22Rv1 (cell line): ENCODE data around the gene PER1.
"Not testable (repeated sequence)": the region's sequence is repeated elsewhere in the genome, so short reads cannot be mapped to it uniquely, and the experiment has no call there.

Experiments
- H3K27ac ChIP-seq: fragments of 450-650 bp; 2 replicates; pipeline ENCODE4 v1.5.1; 2017
- ZFX ChIP-seq: fragments of 450-650 bp; IDR thresholded peaks from 2 replicates; pipeline ENCODE4 v1.6.1; 2017; ENCODE audit warnings: antibody characterized with exemption, borderline replicate concordance
- TF ChIP-seq, protein P1 (sequence below): fragments of 450-650 bp; IDR thresholded peaks from 2 replicates; pipeline ENCODE4 v1.5.1; 2017; ENCODE audit warnings: mild to moderate bottlenecking

Gene PER1

DNA sequence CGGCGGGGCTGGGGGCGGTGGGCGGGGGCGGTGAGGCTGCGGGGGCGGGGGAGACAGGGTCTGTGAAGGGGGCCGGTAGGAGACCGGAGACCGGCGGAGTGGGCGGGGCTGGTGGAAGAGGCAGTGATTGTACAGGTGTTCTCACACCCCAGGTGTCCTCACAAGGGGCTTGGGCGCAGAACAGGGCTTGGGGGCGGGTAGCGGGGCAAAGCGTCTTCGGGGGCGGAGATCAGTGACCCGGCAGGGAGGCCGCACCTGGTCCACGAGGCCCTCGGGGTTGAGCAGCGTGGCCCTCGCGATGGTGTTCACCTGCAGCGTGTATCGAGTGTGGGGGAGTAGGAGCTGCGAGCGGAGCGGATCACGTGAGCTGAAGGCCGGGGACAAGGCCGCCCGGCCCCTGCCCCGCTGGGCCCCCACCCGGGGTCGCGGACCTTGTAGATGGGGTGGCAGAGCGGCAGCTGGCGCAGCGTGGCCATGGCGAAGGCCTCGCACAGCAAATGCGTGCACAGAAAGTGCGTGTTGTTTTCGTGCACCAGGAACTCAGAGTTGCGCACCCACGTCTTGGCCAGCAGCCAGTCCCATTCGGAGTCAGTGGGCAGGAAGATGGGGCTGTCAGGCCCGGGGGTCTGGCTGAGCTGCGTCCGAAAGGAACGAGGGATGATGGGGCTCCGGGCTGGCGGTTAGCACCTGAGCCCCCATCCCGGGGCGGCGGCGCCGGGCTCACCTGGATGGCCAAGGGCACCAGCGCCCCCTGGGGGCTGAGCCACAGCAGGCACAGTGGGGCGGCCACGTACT is 42.3 kb downstream of the PER1 start:
- TF ChIP-seq ZFX, result no peak
- TF ChIP-seq, protein P1, sequence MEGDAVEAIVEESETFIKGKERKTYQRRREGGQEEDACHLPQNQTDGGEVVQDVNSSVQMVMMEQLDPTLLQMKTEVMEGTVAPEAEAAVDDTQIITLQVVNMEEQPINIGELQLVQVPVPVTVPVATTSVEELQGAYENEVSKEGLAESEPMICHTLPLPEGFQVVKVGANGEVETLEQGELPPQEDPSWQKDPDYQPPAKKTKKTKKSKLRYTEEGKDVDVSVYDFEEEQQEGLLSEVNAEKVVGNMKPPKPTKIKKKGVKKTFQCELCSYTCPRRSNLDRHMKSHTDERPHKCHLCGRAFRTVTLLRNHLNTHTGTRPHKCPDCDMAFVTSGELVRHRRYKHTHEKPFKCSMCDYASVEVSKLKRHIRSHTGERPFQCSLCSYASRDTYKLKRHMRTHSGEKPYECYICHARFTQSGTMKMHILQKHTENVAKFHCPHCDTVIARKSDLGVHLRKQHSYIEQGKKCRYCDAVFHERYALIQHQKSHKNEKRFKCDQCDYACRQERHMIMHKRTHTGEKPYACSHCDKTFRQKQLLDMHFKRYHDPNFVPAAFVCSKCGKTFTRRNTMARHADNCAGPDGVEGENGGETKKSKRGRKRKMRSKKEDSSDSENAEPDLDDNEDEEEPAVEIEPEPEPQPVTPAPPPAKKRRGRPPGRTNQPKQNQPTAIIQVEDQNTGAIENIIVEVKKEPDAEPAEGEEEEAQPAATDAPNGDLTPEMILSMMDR, result peak; percentile 98

DNA sequence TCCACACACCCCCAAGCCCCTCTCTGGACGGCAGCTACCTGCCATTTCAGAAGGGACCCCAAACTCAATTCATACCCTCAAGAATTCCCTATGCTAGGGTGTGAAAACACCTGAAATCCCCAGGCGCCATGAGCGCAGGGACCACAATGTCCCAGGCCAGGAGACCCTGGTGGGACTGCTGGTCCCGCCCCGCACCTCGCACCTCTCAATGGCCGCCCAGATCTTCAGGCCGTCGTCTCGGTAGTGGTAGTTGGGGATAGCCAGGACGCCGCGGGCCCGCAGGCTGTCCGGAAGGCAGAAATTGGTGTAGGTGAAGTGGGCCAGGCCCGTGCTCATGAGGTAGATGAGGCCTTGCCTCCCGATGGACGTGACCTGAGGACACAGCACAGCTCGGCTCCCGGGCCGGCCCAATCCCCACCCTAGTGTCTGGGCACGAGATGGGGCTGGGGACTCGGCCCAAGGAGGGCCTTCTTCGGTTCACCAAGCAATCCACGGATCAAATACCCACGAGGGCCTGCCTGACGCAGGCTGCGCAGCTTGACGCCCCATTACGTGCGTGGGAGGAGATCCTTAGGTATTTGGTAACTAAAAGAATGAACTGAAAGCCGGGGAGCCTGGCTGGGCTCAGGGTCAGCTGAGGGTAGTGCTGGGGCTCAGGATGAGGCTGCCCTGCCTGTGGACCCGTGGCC is 43.1 kb downstream of the PER1 start:
- TF ChIP-seq ZFX, result no peak
- TF ChIP-seq, protein P1, result no peak
- H3K27ac ChIP-seq, result no peak overlapping the region

More for the DNA sequence above, 42.3 kb downstream of the PER1 start:
- H3K27ac ChIP-seq, result peak overlapping the region; percentile 25; the same call in 1 of the 2 replicates

DNA sequence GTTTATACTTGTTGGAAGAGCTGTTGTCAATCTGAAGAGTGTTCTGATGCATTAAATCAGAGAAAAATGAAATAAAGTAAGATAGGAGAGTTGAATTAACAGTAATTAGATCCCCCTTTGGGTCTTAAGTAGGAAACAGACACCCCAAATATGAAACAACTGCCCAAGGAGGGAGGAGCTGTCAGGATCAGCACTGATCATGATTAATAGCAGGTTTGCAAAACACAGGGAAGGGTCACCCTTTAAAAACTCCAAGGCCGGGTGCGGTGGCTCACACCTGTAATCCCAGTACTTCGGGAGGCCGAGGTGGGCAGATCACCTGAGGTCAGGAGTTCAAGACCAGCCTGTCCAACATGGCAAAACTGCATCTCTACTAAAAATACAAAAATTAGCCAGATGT is 45.2 kb downstream of the PER1 start:
- not testable (repeated sequence) for H3K27ac ChIP-seq

DNA sequence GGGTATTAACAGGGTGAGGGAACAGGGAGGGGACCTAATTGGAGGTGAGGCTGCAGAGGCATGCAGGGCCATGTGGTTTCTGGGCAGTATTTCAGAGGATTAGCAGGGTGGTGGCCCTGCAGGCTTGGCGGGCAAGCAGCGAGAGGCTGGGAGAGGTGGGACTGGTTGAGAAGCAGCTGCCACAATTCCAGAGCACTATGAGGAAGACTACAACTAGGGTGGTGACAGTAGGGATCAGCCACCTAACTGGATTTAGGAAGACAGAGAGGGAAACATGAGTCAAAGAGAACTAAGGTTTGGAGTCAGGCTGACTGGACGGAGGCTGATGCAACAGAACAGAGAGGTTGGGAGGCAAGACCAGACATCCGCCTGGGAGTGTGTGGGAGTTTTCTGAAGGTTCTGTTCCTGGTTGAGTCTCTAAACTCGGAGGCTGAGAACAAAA is 46.2 kb downstream of the PER1 start:
- no peak overlapping the region for H3K27ac ChIP-seq
- TF ChIP-seq, protein P1, result no peak
- no peak for TF ChIP-seq ZFX

DNA sequence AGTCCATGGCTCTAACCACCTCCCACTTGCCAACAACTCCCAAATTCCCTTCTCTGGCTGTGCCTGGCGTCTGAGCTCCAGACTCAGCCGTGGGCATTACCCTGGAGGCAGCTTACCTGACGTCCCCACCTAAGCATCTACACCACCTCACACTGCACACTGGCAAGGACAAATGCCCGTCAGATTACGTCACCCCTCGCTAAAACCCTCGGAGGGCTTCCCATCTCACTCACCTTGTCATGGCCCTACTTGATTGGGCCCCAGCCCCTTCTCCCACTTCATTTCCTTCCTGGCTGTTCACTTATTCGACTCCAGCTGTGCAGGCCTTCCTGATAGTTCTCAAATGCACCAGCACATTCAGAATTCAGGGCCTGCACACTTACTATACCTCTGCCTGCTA is 47.3 kb downstream of the PER1 start:
- TF ChIP-seq, protein P1, result no peak
- TF ChIP-seq ZFX, result no peak
- no peak overlapping the region for H3K27ac ChIP-seq

DNA sequence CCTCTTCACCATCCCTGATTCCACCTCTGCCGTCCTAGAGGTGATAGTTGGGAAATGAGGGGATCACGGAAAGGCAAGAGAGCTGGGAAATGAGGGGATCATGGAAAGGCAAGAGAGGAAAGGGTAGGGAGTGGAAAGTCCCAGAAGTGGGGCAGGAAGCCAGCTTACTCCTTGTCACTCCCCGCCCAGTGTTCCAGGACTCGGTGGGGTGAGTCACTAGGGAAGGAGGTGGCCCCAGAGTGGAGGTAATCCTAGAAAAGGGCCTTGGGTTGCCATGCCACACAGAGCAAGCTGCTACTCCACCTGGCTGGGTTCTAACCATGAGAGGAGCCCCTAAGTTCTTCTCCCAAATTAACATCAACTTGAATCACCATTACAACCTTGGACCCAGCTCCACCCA is 48.7 kb downstream of the PER1 start:
- H3K27ac ChIP-seq, result no peak overlapping the region
- TF ChIP-seq ZFX, result no peak
- TF ChIP-seq, protein P1, result no peak

DNA sequence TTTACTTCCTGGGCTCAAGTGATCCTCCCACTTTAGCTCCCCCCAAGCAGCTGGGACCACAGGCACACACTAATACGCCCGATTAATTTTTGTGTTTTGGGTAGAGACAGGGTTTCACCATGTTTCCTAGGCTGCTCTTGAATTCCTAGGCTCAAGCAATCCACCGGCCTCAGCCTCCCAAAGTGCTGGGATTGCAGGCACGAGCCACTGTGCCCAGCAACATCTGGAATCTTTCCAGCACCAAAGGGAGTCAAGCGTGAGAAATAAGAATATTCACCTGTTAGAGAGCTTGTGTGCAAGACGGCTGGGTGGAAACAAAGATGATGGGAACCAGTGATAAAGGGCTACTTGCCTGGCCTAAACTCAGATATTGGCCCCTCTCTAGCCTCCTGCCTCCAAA is 50.5 kb downstream of the PER1 start:
- no peak overlapping the region for H3K27ac ChIP-seq
- TF ChIP-seq, protein P1, result no peak
- TF ChIP-seq ZFX, result no peak
